Neuronal stem cell (in vitro differentiated cells): Measurements from ENCODE around the gene CHRFAM7A.
"Not testable (repeated sequence)": the region's sequence is repeated elsewhere in the genome, so short reads cannot be mapped to it uniquely, and the experiment has no call there.

Source experiments
- DNase-seq: peaks from one replicate; pipeline ENCODE4 v3.0.0-alpha.2; 2013; ENCODE audit warnings: low spot score
- H2AFZ ChIP-seq: one replicate; pipeline ENCODE4 v1.6.1; 2013; ENCODE audit warnings: mild to moderate bottlenecking, low read length, inconsistent platforms
- H2AK5ac ChIP-seq: 2 replicates; pipeline ENCODE4 v1.6.1; 2013; ENCODE audit warnings: low read depth, mild to moderate bottlenecking, inconsistent platforms, low read length, moderate library complexity, mixed read lengths
- H2BK120ac ChIP-seq: 2 replicates; pipeline ENCODE4 v1.6.1; 2013; ENCODE audit warnings: low read depth, mild to moderate bottlenecking, inconsistent platforms, low read length, moderate library complexity, mixed read lengths
- H2BK12ac ChIP-seq: one replicate; pipeline ENCODE4 v1.6.1; 2013; ENCODE audit warnings: low read length, inconsistent platforms
- H2BK15ac ChIP-seq: 2 replicates; pipeline ENCODE4 v1.6.1; 2013; ENCODE audit warnings: mild to moderate bottlenecking, low read length, inconsistent platforms, mixed read lengths
- H2BK5ac ChIP-seq: one replicate; pipeline ENCODE4 v1.6.1; 2013; ENCODE audit warnings: inconsistent platforms, mild to moderate bottlenecking, low read length, moderate library complexity
- H3K14ac ChIP-seq: one replicate; pipeline ENCODE4 v1.6.1; 2013; ENCODE audit warnings: low read length, inconsistent platforms
- H3K18ac ChIP-seq: 2 replicates; pipeline ENCODE4 v1.6.1; 2013; ENCODE audit warnings: low read length, inconsistent platforms
- H3K23ac ChIP-seq: 2 replicates; pipeline ENCODE4 v1.6.1; 2013; ENCODE audit warnings: low read depth, mild to moderate bottlenecking, mixed read lengths, low read length, inconsistent platforms; ENCODE audit not compliant: poor library complexity
- H3K27ac ChIP-seq: replicated peaks from 3 replicates; pipeline ENCODE4 v1.5.1; 2013; ENCODE audit warnings: low read length, inconsistent platforms
- H3K27me3 ChIP-seq, 3 experiments: 2 replicates each; pipeline ENCODE4 v1.6.1; 2013; ENCODE audit warnings: low read length in 3 of 3, mild to moderate bottlenecking in 2 of 3, inconsistent platforms in 1 of 3, low read depth in 1 of 3, mixed read lengths in 1 of 3, moderate library complexity in 1 of 3; ENCODE audit not compliant: control insufficient read depth in 3 of 3, insufficient read depth in 3 of 3
- H3K36me3 ChIP-seq, 2 donors: replicated peaks in 1 of 2; 2 replicates each; pipeline ENCODE4 v1.6.1; 2013; ENCODE audit warnings: low read length in 2 of 2; ENCODE audit not compliant: control insufficient read depth in 2 of 2, insufficient read depth in 2 of 2
- H3K4ac ChIP-seq: 2 replicates; pipeline ENCODE4 v1.6.1; 2013; ENCODE audit warnings: inconsistent platforms, mild to moderate bottlenecking, low read length, moderate library complexity
- H3K4me1 ChIP-seq, 2 donors: 1 replicate in 1 of 2; 2 replicates in 1 of 2; pipeline ENCODE4 v1.6.1; 2013; ENCODE audit warnings: low read length in 2 of 2, low read depth in 1 of 2; ENCODE audit not compliant: control insufficient read depth in 2 of 2, insufficient read depth in 1 of 2
- H3K4me2 ChIP-seq: one replicate; pipeline ENCODE4 v1.6.1; 2013; ENCODE audit warnings: mild to moderate bottlenecking, low read length, inconsistent platforms; ENCODE audit not compliant: insufficient read depth, poor library complexity, severe bottlenecking
- H3K4me3 ChIP-seq, 2 donors: 2 replicates each; pipeline ENCODE4 v1.5.1; 2013; ENCODE audit warnings: low read length in 2 of 2, mild to moderate bottlenecking in 2 of 2, inconsistent platforms in 1 of 2, moderate library complexity in 1 of 2
- H3K79me1 ChIP-seq: one replicate; pipeline ENCODE4 v1.6.1; 2013; ENCODE audit warnings: low read depth, mild to moderate bottlenecking, inconsistent platforms, low read length, moderate library complexity
- H3K9ac ChIP-seq: one replicate; pipeline ENCODE4 v1.6.1; 2013; ENCODE audit warnings: mild to moderate bottlenecking, low read depth, low read length, inconsistent platforms; ENCODE audit not compliant: poor library complexity
- H3K9me3 ChIP-seq, 2 donors: replicated peaks in 1 of 2; 2 replicates each; pipeline versions ENCODE3 to v1.6.1; 2013; ENCODE audit warnings: low read length in 2 of 2, mild to moderate bottlenecking in 2 of 2, inconsistent platforms in 1 of 2, low read depth in 1 of 2, mixed read lengths in 1 of 2, moderate library complexity in 1 of 2; ENCODE audit not compliant: control insufficient read depth in 2 of 2, insufficient read depth in 1 of 2
- H4K8ac ChIP-seq: one replicate; pipeline ENCODE4 v1.6.1; 2013; ENCODE audit warnings: low read depth, mild to moderate bottlenecking, inconsistent platforms, low read length, moderate library complexity
- H4K91ac ChIP-seq: one replicate; pipeline ENCODE4 v1.6.1; 2013; ENCODE audit warnings: low read length, low read depth, mild to moderate bottlenecking, inconsistent platforms; ENCODE audit not compliant: poor library complexity
- WGBS, 2 donors: extraction: QIAGEN DNeasy Blood & Tissue Kit; methylation state at CpG; one replicate each; pipeline ENCODE4 v1.1.7; 2013; ENCODE audit warnings: missing lambda C conversion rate in 2 of 2, mixed read lengths in 1 of 2; ENCODE audit not compliant: insufficient read length in 2 of 2, insufficient replicate concordance in 1 of 2; ENCODE audit errors: extremely low coverage in 2 of 2; 5-methylcytosine and 5-hydroxymethylcytosine counted together

CHRFAM7A gene

DNA sequence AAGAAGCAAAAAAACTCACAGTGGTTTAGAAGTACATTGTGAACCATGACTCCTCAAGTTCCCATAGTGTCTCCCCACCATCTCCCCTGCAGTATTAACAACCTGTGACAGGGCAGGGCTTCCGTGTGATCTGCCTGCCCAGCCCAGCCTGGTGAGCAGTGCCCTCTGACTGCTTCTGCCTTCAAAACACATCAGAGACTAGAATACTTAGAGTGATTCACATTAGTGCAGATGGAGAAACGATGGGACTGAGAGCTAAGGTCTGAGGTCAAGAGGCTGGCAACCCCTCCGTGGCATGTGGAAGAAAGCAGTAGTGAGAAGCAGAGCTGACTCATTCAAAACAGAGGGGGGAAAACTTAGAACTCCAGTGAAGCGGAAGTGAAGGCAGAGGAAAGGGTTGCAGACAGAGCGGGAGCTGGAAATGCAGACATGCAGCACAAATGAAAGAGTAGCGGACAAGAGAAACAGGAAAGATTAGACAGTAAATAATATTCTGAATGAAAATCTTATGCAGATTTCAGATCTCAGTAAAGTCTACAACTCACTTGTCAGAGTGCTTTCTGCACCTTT, 6.9 kb downstream of the CHRFAM7A start:
- not testable (repeated sequence) for H3K36me3 ChIP-seq, H3K27me3 ChIP-seq, H3K79me1 ChIP-seq, H3K23ac ChIP-seq, H3K14ac ChIP-seq, H4K91ac ChIP-seq, H2BK120ac ChIP-seq, H3K4me2 ChIP-seq, H3K4me3 ChIP-seq, H3K9me3 ChIP-seq, H4K8ac ChIP-seq, DNase-seq, H3K27ac ChIP-seq, H3K9ac ChIP-seq, H2BK5ac ChIP-seq, H2BK15ac ChIP-seq, H2BK12ac ChIP-seq, H3K18ac ChIP-seq, H3K4me1 ChIP-seq, H2AK5ac ChIP-seq, H3K4ac ChIP-seq, H2AFZ ChIP-seq
- no CpG with 5 or more reads among the region's 6 CpGs for WGBS, 2 donors

DNA sequence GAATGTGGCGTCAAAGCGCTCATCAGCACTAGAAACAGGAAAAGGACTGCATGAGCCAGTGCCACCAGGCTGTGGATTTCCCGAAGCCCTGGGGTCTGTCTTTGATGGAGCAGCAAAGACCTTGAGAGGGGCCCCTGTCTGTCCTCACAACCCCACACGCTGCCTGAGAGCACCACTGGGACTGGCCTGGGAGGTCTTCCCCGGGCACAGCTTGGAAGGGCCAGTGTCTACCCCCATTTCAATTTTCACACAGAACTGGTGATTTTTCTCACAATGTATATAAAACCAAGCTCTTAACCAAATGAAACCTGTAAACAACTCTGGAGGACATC, 16.3 kb downstream of the CHRFAM7A start:
- not testable (repeated sequence) for DNase-seq, H3K9me3 ChIP-seq, H2BK5ac ChIP-seq, H4K8ac ChIP-seq, H3K4me2 ChIP-seq, H3K4me3 ChIP-seq, H3K18ac ChIP-seq, H3K9ac ChIP-seq, H3K36me3 ChIP-seq, H3K4ac ChIP-seq, H2BK12ac ChIP-seq, H3K27ac ChIP-seq, H2AFZ ChIP-seq, H2BK120ac ChIP-seq, H3K4me1 ChIP-seq, H3K14ac ChIP-seq, H3K23ac ChIP-seq, H3K79me1 ChIP-seq, H4K91ac ChIP-seq, H2AK5ac ChIP-seq, H2BK15ac ChIP-seq, H3K27me3 ChIP-seq
- no CpG with 5 or more reads among the region's 5 CpGs for WGBS, 2 donors

DNA sequence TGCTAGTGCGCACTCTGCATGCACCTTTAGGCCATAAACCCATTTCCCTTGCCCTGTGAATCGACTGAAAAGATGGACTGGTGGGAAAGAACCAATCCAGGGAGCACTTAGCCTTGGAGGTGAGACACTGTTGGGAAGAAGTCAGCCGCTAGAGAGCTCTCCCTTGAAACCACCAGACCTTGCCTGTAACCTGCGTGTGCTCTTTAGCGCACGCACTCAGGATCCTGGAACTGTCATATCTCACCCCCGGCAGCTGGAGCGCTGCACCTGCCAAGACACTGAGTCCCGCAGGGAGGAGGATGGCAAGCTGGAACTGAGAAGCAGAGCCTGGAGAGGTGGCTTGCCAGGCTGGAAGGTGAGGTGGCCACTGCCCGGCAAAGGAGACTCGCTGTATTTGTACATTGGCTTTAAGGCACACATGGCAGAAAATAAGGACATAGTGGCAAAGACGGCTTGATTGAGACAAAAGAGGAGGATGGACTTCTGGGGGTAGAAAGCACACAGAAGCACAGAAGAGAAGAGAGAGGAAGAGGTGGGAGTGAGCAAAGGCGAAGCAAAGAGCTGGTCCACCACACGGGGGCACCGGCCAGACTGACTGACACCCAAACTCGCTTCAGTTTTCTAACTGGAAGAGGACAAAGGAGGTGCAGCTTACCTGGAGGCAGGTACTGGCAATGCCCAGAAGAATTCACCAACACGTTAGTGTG, 16.8 kb downstream of the CHRFAM7A start:
- not testable (repeated sequence) for H3K23ac ChIP-seq, H3K36me3 ChIP-seq, H3K18ac ChIP-seq, H2BK120ac ChIP-seq, H3K9me3 ChIP-seq, H3K4me2 ChIP-seq, H2AK5ac ChIP-seq, H3K9ac ChIP-seq, H4K91ac ChIP-seq, H2BK15ac ChIP-seq, H3K27me3 ChIP-seq, DNase-seq, H2AFZ ChIP-seq, H3K14ac ChIP-seq, H4K8ac ChIP-seq, H3K4me3 ChIP-seq, H3K27ac ChIP-seq, H3K79me1 ChIP-seq, H2BK5ac ChIP-seq, H2BK12ac ChIP-seq, H3K4ac ChIP-seq, H3K4me1 ChIP-seq
- WGBS, 2 donors = no CpG with 5 or more reads among the region's 17 CpGs

DNA sequence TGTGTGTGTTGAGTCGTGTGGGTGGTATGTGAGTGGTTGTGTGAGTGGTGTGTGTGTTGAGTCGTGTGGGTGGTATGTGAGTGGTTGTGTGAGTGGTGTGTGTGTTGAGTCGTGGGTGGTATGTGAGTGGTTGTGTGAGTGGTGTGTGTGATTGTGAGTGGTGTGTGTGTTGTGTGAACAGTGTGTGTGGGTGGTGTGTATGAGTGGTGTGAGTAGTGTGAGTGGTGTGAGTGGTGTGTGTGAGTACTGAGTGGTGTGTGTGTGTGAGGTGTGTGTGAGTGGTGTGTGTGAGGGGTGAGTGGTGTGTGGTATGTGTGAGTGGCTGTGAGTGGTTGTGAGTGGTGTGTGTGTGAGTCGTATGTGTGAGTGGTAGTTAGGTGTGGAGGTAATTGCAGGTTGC, 17.5 kb downstream of the CHRFAM7A start:
- DNase-seq, H3K4me2 ChIP-seq, H3K9me3 ChIP-seq, H3K23ac ChIP-seq, H2BK120ac ChIP-seq, H3K27me3 ChIP-seq, H3K27ac ChIP-seq, H4K8ac ChIP-seq, H3K36me3 ChIP-seq, H2BK12ac ChIP-seq, H2AK5ac ChIP-seq, H2BK5ac ChIP-seq, H3K79me1 ChIP-seq, H4K91ac ChIP-seq, H3K4ac ChIP-seq, H3K18ac ChIP-seq, H3K4me1 ChIP-seq, H2AFZ ChIP-seq, H2BK15ac ChIP-seq: not testable (repeated sequence)
- 72% methylated on average over 1 of the region's 4 CpGs; no CpG with 5 or more reads in 1 of the 2 donors for WGBS, 2 donors
- Histone ChIP-seq H3K4me3 (peak overlapping the region in 1 of 2 donors; percentile 74), H3K9ac (peak overlapping the region; percentile 46), H3K14ac (peak overlapping the region; percentile 9)
